ENCODE results near the gene LGALSL. TPM values are rescaled to one million over a fixed set of nuclear protein-coding genes. Genes with fewer than 3 reads are reported as not detected.

The LGALSL gene
- total and polyA plus RNA-seq, 12 donors = 5.3 to 24.8 (median 11.0) TPM

DNA sequence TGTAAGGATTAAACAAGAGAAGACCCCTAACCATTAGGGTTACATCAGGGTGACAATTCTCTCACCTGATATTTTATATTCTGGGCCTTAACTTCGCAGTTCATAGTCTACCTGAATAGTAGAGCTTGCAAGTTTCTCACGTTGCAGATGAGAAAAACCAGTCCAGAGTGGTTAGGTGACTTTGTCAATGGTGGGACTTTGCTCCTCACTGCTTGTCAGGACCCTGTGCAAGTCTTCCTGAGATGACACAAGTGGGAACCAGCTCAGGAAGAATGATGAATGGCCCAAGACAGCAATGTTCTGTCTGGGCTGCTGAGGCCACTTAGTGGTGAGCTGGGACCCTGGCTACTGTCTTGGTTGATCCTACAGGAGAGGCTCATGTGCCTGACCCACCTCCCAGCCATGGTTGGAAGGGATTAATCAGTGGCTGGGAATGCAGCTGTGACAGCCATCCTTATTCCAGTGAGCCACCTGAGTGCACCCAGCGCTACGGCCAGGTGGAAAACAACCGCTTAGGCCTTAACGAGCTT is 16.9 kb downstream of the LGALSL start:
- WGBS, 2 donors = 98% methylated on average over 6 of the region's 6 CpGs
- TF ChIP-seq, protein P1, sequence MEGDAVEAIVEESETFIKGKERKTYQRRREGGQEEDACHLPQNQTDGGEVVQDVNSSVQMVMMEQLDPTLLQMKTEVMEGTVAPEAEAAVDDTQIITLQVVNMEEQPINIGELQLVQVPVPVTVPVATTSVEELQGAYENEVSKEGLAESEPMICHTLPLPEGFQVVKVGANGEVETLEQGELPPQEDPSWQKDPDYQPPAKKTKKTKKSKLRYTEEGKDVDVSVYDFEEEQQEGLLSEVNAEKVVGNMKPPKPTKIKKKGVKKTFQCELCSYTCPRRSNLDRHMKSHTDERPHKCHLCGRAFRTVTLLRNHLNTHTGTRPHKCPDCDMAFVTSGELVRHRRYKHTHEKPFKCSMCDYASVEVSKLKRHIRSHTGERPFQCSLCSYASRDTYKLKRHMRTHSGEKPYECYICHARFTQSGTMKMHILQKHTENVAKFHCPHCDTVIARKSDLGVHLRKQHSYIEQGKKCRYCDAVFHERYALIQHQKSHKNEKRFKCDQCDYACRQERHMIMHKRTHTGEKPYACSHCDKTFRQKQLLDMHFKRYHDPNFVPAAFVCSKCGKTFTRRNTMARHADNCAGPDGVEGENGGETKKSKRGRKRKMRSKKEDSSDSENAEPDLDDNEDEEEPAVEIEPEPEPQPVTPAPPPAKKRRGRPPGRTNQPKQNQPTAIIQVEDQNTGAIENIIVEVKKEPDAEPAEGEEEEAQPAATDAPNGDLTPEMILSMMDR (IDR thresholded peaks at IDR 0.05) = no peak

DNA sequence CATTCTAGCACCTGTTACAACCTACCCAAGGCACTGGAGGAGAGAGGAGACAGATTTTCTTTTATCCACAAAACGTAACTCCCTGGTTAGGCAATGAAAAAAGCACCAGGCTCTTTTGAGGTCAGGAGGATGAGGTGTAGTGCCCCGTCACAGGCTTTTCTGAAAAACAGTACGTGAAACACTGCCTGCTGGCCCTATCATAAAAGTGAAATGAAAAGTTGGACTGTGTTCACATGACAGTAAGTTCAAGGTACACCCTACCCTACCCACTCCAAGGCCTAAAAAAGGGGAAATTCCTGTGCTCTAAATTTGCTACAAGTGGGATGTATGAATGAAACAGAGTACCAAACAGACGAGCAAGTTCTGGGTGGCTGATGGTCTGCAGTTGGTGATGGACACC is 17.6 kb downstream of the LGALSL start:
- no peaks in the 10 kb centered on the region for H3K27me3 ChIP-seq
- H3K4me1 ChIP-seq = peaks cover 0 to 10% (median 0%) of the 10 kb centered on the region in 9 donors

More for the DNA sequence above, 16.9 kb downstream of the LGALSL start:
- H3K36me3 ChIP-seq = no peaks in the 10 kb centered on the region
- H3K27ac ChIP-seq = no peak overlapping the region
- no peaks in the 10 kb centered on the region for H3K27me3 ChIP-seq
- H3K9me3 ChIP-seq = no peaks in the 10 kb centered on the region
- DNase-seq (no peak), ATAC-seq (no peak)
- intact Hi-C loops (cut with DNase I) = no loop called here
- H3K4me1 ChIP-seq = peaks cover 0 to 10% (median 0%) of the 10 kb centered on the region in 9 donors
- H3K4me3 ChIP-seq = no peak overlapping the region

DNA sequence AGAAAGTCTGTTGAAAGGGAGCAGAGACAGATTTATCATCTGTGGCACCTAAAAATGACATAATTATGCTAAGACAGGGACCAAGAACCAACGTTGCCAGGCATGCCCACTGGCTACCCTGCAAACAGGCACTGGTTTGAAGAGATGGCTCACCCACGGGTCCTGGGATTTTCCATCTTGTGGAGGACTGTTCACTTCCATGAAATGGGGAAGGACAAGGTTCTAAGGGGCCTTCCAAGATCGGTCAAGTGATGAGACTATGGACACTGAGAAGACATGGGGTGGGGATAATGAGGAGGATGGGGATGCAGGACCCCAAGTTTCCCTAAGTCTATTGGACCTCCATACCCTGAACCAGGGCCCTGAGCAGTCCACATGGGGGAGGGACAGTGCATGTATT is 18.9 kb downstream of the LGALSL start:
- WGBS, 2 donors = 87 to 99% methylated on average over 3 of the region's 3 CpGs
- no peak for ATAC-seq

More for the DNA sequence above, 17.6 kb downstream of the LGALSL start:
- H3K36me3 ChIP-seq = no peaks in the 10 kb centered on the region
- no peak for ATAC-seq
- no peak overlapping the region for H3K4me3 ChIP-seq
- no peak overlapping the region for H3K27ac ChIP-seq
- intact Hi-C loops (cut with DNase I) = no loop called here
- H3K9me3 ChIP-seq = no peaks in the 10 kb centered on the region
- TF ChIP-seq, protein P1 (IDR thresholded peaks at IDR 0.05) = no peak
- DNase-seq = no peak
- 91 to 94% methylated on average over 4 of the region's 4 CpGs for WGBS, 2 donors

DNA sequence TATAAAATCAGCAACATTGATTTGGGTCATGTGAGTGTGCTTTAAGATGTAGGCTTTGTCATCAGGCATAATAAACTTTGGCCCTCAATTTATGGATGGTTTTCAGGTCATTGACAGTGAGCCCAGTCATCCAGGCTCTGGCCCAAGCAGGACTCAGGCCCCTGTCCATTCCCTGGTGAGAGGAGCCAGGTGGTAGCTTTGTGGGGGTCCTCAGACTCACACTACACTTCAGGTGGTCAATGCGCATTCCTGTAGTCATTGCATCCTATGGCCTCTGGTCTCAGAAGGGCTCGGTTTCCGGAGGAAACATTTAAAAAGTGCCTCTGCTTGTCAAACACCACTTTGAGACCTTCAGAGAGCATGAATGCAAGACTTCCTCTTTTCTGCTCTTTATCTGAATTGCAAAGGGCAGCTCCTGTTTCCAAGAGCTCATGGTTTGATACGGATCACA is 20.2 kb downstream of the LGALSL start:
- no peak overlapping the region for H3K27ac ChIP-seq
- TF ChIP-seq, protein P1 (IDR thresholded peaks at IDR 0.05) = no peak
- 81 to 88% methylated on average over 4 of the region's 4 CpGs for WGBS, 2 donors
- no peaks in the 10 kb centered on the region for H3K36me3 ChIP-seq
- H3K9me3 ChIP-seq = no peaks in the 10 kb centered on the region
- intact Hi-C loops (cut with DNase I) = no loop called here
- no peak for DNase-seq
- no peak overlapping the region for H3K4me3 ChIP-seq
- H3K4me1 ChIP-seq = no peaks in the 10 kb centered on the region
- ATAC-seq = peak in 1 of 8 donors; percentile 15
- no peaks in the 10 kb centered on the region for H3K27me3 ChIP-seq

More for the DNA sequence above, 18.9 kb downstream of the LGALSL start:
- Histone ChIP-seq H3K36me3 (no peaks in the 10 kb centered on the region), H3K27me3 (no peaks in the 10 kb centered on the region), H3K9me3 (no peaks in the 10 kb centered on the region), H3K27ac (no peak overlapping the region), H3K4me1 (peaks cover 0 to under 1% (median 0%) of the 10 kb centered on the region in 9 donors), H3K4me3 (no peak overlapping the region)
- TF ChIP-seq, protein P1 (IDR thresholded peaks at IDR 0.05) = no peak
- intact Hi-C loops (cut with DNase I) = no loop called here
- DNase-seq = no peak
